Nephron (organoid): ENCODE data around the gene RNF181.
A peak's percentile ranks its signal among the peaks of the same experiment; 100 is the strongest.

Source experiments
- H3K27ac Mint-ChIP-seq, 3 experiments: 2 replicates each; pipeline ENCODE4 v1.8.0; 2020; ENCODE audit warnings: mixed read lengths in 3 of 3, mild to moderate bottlenecking in 2 of 3, moderate library complexity in 1 of 3
- H3K27me3 Mint-ChIP-seq: 2 replicates; pipeline ENCODE4 v1.8.0; 2021; ENCODE audit warnings: low read depth, mild to moderate bottlenecking, moderate library complexity, mixed read lengths
- H3K36me3 Mint-ChIP-seq: 2 replicates; pipeline ENCODE4 v1.8.0; 2020; ENCODE audit warnings: low read depth, mixed read lengths
- H3K4me1 Mint-ChIP-seq: 2 replicates; pipeline ENCODE4 v1.8.0; 2020; ENCODE audit warnings: mixed read lengths
- H3K4me3 Mint-ChIP-seq, 3 experiments: 2 replicates each; pipeline ENCODE4 v1.8.0; 2020; ENCODE audit warnings: mild to moderate bottlenecking in 3 of 3, mixed read lengths in 3 of 3, moderate library complexity in 2 of 3
- H3K9me3 Mint-ChIP-seq: 2 replicates; pipeline ENCODE4 v1.8.0; 2020; ENCODE audit warnings: mixed read lengths
- CTCF ChIP-seq, 3 experiments: fragments of 200-600 bp; sonication (generic); IDR thresholded peaks; one replicate each; pipeline ENCODE4 v1.5.0; 2021; ENCODE audit warnings: antibody characterized with exemption in 3 of 3; ENCODE audit not compliant: unreplicated experiment in 3 of 3

The RNF181 gene

GRCh38 chr2:85578243-85579180, 17.0 kb upstream of the RNF181 start:
- H3K4me1 Mint-ChIP-seq = peaks cover 44% of the 10 kb centered on the region
- no peak for TF ChIP-seq CTCF (IDR thresholded peaks at IDR 0.05; ENCODE audit: unreplicated experiment in 3 of 3)
- H3K4me3 Mint-ChIP-seq = peak overlapping the region; percentile 68 to 83 (median 76)
- peaks cover 5% of the 10 kb centered on the region for H3K36me3 Mint-ChIP-seq
- H3K9me3 Mint-ChIP-seq = no peaks in the 10 kb centered on the region
- H3K27me3 Mint-ChIP-seq = no peaks in the 10 kb centered on the region
- H3K27ac Mint-ChIP-seq = peak overlapping the region; percentile 98 to 99 (median 98)

- H3K4me1 Mint-ChIP-seq = peaks cover 44% of the 10 kb centered on the region
- peaks cover 5% of the 10 kb centered on the region for H3K36me3 Mint-ChIP-seq
These were observed 16.1 kb upstream of the RNF181 start for GRCh38 chr2:85579266-85579935.

GRCh38 chr2:85580206-85580605, 15.3 kb upstream of the RNF181 start:
- H3K4me3 Mint-ChIP-seq = peak overlapping the region in 2 of 3 experiments; percentile 36 to 56
- H3K27ac Mint-ChIP-seq = peak overlapping the region; percentile 63 to 99 (median 98)
- H3K27me3 Mint-ChIP-seq = no peaks in the 10 kb centered on the region
- H3K9me3 Mint-ChIP-seq = no peaks in the 10 kb centered on the region
- no peak for TF ChIP-seq CTCF (IDR thresholded peaks at IDR 0.05; ENCODE audit: unreplicated experiment in 3 of 3)
- H3K4me1 Mint-ChIP-seq = peaks cover 48% of the 10 kb centered on the region
- H3K36me3 Mint-ChIP-seq = peaks cover 5% of the 10 kb centered on the region

More at GRCh38 chr2:85579266-85579935, 16.1 kb upstream of the RNF181 start:
- TF ChIP-seq CTCF (IDR thresholded peaks at IDR 0.05; ENCODE audit: unreplicated experiment in 3 of 3) = no peak
- Mint-ChIP-seq H3K9me3 (no peaks in the 10 kb centered on the region), H3K4me3 (peak overlapping the region; percentile 68 to 83 (median 76)), H3K27me3 (no peaks in the 10 kb centered on the region), H3K27ac (peak overlapping the region; percentile 98 to 99 (median 98))

GRCh38 chr2:85582492-85582891, 13.1 kb upstream of the RNF181 start:
- H3K4me3 Mint-ChIP-seq = no peak overlapping the region
- H3K27ac Mint-ChIP-seq = peak overlapping the region; percentile 35 to 91 (median 76)
- no peaks in the 10 kb centered on the region for H3K9me3 Mint-ChIP-seq
- TF ChIP-seq CTCF (IDR thresholded peaks at IDR 0.05; ENCODE audit: unreplicated experiment in 3 of 3) = no peak
- H3K27me3 Mint-ChIP-seq = no peaks in the 10 kb centered on the region
- H3K36me3 Mint-ChIP-seq = peaks cover 5% of the 10 kb centered on the region
- H3K4me1 Mint-ChIP-seq = peaks cover 50% of the 10 kb centered on the region

- H3K27ac Mint-ChIP-seq = peak overlapping the region in 2 of 3 experiments; percentile 35 to 58
- no peak for TF ChIP-seq CTCF (IDR thresholded peaks at IDR 0.05; ENCODE audit: unreplicated experiment in 3 of 3)
- no peaks in the 10 kb centered on the region for H3K27me3 Mint-ChIP-seq
- H3K36me3 Mint-ChIP-seq = peaks cover 5% of the 10 kb centered on the region
- H3K9me3 Mint-ChIP-seq = no peaks in the 10 kb centered on the region
- peaks cover 47% of the 10 kb centered on the region for H3K4me1 Mint-ChIP-seq
- H3K4me3 Mint-ChIP-seq = no peak overlapping the region
These were observed 11.7 kb upstream of the RNF181 start for GRCh38 chr2:85583667-85584353.
